ENCODE results near the gene KLRB1.
"Not testable (repeated sequence)": the region's sequence is repeated elsewhere in the genome, so short reads cannot be mapped to it uniquely, and the experiment has no call there.

KLRB1 gene

GRCh38 chr12:9607716-9608115 is at the start of gene KLRB1:
TSS of gene KLRB1 (minus strand) at chr12:9607916. CDS start at chr12:9607839, 77 bp downstream.
- no peak for DNase-seq

GRCh38 chr12:9651265-9651729 is 43.6 kb upstream of the KLRB1 start:
- DNase-seq = no peak

GRCh38 chr12:9650151-9650576 is 42.4 kb upstream of the KLRB1 start:
- DNase-seq = no peak

- peak; percentile 16 for DNase-seq
Observed at GRCh38 chr12:9649532-9649940, 41.8 kb upstream of the KLRB1 start.

- DNase-seq = peak; percentile 16
Observed at GRCh38 chr12:9648701-9649531, 41.2 kb upstream of the KLRB1 start.

- DNase-seq = peak; percentile 93
Observed at GRCh38 chr12:9647825-9648700, 40.3 kb upstream of the KLRB1 start.

GRCh38 chr12:9646794-9647781 is 39.4 kb upstream of the KLRB1 start:
- no peak for DNase-seq

GRCh38 chr12:9644985-9645551 is 37.4 kb upstream of the KLRB1 start:
- DNase-seq = not testable (repeated sequence)

- DNase-seq = no peak
Observed at GRCh38 chr12:9643266-9643660, 35.5 kb upstream of the KLRB1 start.

- DNase-seq = no peak
Observed at GRCh38 chr12:9642606-9643265, 35.0 kb upstream of the KLRB1 start.

GRCh38 chr12:9640024-9640423 is 32.3 kb upstream of the KLRB1 start:
- no peak for DNase-seq

GRCh38 chr12:9636851-9637206 is 29.1 kb upstream of the KLRB1 start:
- DNase-seq = no peak

GRCh38 chr12:9636150-9636850 is 28.6 kb upstream of the KLRB1 start:
- DNase-seq = no peak

- DNase-seq = no peak
Observed at GRCh38 chr12:9634969-9635754, 27.4 kb upstream of the KLRB1 start.

GRCh38 chr12:9634177-9634803 is 26.6 kb upstream of the KLRB1 start:
- peak; percentile 28 for DNase-seq

GRCh38 chr12:9632766-9633165 is 25.1 kb upstream of the KLRB1 start:
- no peak for DNase-seq

- DNase-seq = no peak
Observed at GRCh38 chr12:9626821-9627220, 19.1 kb upstream of the KLRB1 start.

GRCh38 chr12:9626291-9626690 is 18.6 kb upstream of the KLRB1 start:
- DNase-seq = no peak

GRCh38 chr12:9625019-9625418 is 17.3 kb upstream of the KLRB1 start:
- DNase-seq = no peak
